OCI-LY3 (cell line): ENCODE results near the gene RIPK4.

ENCODE experiments used
- EZH2phosphoT487 ChIP-seq: fragments of 200-600 bp; shearing (Covaris generic); IDR thresholded peaks from 2 replicates; pipeline ENCODE4 v1.6.1; 2018; ENCODE audit warnings: antibody characterized with exemption, mixed run types, low read depth
- TF ChIP-seq, protein P1 (sequence below): fragments of 200-600, 300-600 bp; sonication (generic); IDR thresholded peaks from 2 replicates; pipeline ENCODE4 v1.5.1; 2014; ENCODE audit warnings: antibody characterized with exemption, low read length, low read depth

- TF ChIP-seq, protein P1, sequence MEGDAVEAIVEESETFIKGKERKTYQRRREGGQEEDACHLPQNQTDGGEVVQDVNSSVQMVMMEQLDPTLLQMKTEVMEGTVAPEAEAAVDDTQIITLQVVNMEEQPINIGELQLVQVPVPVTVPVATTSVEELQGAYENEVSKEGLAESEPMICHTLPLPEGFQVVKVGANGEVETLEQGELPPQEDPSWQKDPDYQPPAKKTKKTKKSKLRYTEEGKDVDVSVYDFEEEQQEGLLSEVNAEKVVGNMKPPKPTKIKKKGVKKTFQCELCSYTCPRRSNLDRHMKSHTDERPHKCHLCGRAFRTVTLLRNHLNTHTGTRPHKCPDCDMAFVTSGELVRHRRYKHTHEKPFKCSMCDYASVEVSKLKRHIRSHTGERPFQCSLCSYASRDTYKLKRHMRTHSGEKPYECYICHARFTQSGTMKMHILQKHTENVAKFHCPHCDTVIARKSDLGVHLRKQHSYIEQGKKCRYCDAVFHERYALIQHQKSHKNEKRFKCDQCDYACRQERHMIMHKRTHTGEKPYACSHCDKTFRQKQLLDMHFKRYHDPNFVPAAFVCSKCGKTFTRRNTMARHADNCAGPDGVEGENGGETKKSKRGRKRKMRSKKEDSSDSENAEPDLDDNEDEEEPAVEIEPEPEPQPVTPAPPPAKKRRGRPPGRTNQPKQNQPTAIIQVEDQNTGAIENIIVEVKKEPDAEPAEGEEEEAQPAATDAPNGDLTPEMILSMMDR: no peak
- TF ChIP-seq EZH2phosphoT487: no peak
Observed at GRCh38 chr21:41747943-41748738, 18.7 kb downstream of the RIPK4 start.
